Keratinocyte (primary cell): ENCODE results near the gene METTL2B. TPM values are rescaled to one million over a fixed set of nuclear protein-coding genes. Genes with fewer than 3 reads are reported as not detected.
"Not testable (repeated sequence)": the region's sequence is repeated elsewhere in the genome, so short reads cannot be mapped to it uniquely, and the experiment has no call there.

ENCODE experiments used
- DNase-seq: peaks from one replicate; pipeline ENCODE4 v3.0.0-alpha.2; 2011; ENCODE audit warnings: low read depth, missing footprints, low spot score
- FAIRE-seq: peaks from 2 replicates; lab custom pipeline; 2011; peaks lifted over from hg19 to GRCh38; lab: Jason Lieb, UNC
- H2AFZ ChIP-seq: 2 replicates; pipeline ENCODE4 v1.6.0; 2012; ENCODE audit warnings: low read length, control low read depth, inconsistent platforms; ENCODE audit not compliant: control insufficient read depth
- H3K27ac ChIP-seq: 2 replicates; pipeline ENCODE4 v1.5.1; 2011; ENCODE audit warnings: low read length; ENCODE audit not compliant: control insufficient read depth, insufficient read depth
- H3K27me3 ChIP-seq: 3 replicates; pipeline ENCODE4 v1.6.0; 2011; ENCODE audit warnings: low read length; ENCODE audit not compliant: control insufficient read depth, insufficient read depth; ENCODE audit errors: extremely low read depth
- H3K36me3 ChIP-seq, 2 experiments: 2 replicates in 1 of 2; 3 replicates in 1 of 2; pipeline ENCODE4 v1.5.1; 2011; ENCODE audit warnings: low read length in 2 of 2, mild to moderate bottlenecking in 1 of 2; ENCODE audit not compliant: control insufficient read depth in 2 of 2, insufficient read depth in 2 of 2; ENCODE audit errors: extremely low read depth in 1 of 2
- H3K4me1 ChIP-seq: 3 replicates; pipeline ENCODE4 v1.5.1; 2011; ENCODE audit warnings: low read length; ENCODE audit not compliant: control insufficient read depth, insufficient read depth; ENCODE audit errors: extremely low read depth
- H3K4me2 ChIP-seq: 3 replicates; pipeline ENCODE4 v1.6.0; 2011; ENCODE audit warnings: low read depth, low read length; ENCODE audit not compliant: control insufficient read depth, insufficient read depth; ENCODE audit errors: extremely low read depth
- H3K4me3 ChIP-seq, 3 experiments: fragments of 200-600 bp in 1 of 3; sonication (generic) in 1 of 3; 2 replicates in 2 of 3; 3 replicates in 1 of 3; pipeline ENCODE4 v1.5.1; 2011 to 2016; ENCODE audit warnings: low read length in 3 of 3, mild to moderate bottlenecking in 3 of 3, control low read depth in 2 of 3, inconsistent platforms in 1 of 3, low read depth in 1 of 3, mixed read lengths in 1 of 3, mixed run types in 1 of 3, moderate library complexity in 1 of 3; ENCODE audit not compliant: control insufficient read depth in 2 of 3, insufficient read depth in 2 of 3; ENCODE audit errors: extremely low read depth in 1 of 3
- H3K79me2 ChIP-seq: 2 replicates; pipeline ENCODE4 v1.6.0; 2012; ENCODE audit warnings: low read length; ENCODE audit not compliant: control insufficient read depth, insufficient read depth
- H3K9ac ChIP-seq: 3 replicates; pipeline ENCODE4 v1.6.0; 2011; ENCODE audit warnings: low read length; ENCODE audit not compliant: control insufficient read depth, insufficient read depth; ENCODE audit errors: extremely low read depth
- H3K9me1 ChIP-seq: 3 replicates; pipeline ENCODE4 v1.6.0; 2011; ENCODE audit warnings: low read length; ENCODE audit not compliant: control insufficient read depth, insufficient read depth; ENCODE audit errors: extremely low read depth
- H3K9me3 ChIP-seq: 2 replicates; pipeline ENCODE4 v1.5.1; 2012; ENCODE audit warnings: low read depth, low read length; ENCODE audit not compliant: control insufficient read depth
- H4K20me1 ChIP-seq: 3 replicates; pipeline ENCODE4 v1.6.0; 2011; ENCODE audit warnings: low read length; ENCODE audit not compliant: control insufficient read depth, insufficient read depth; ENCODE audit errors: extremely low read depth
- dilution Hi-C: fragments of 300-500 bp; cut with MboI; formaldehyde crosslinking; loops from one replicate; pipeline ENCODE4 v1.7.0; 2020; ENCODE audit warnings: low sequenced_read_pairs; ENCODE audit not compliant: extremely low pct_ligation_motif_present
- polyA plus RNA-seq, 5 experiments: library from polyadenylated mRNA; depleted of rRNA in 3 of 5; stranded (reverse) in 3 of 5; stranded (forward) in 1 of 5; unstranded in 1 of 5; fragments of >200 nt; gene quantifications; 1 replicate in 1 of 5; 2 replicates in 3 of 5; 3 replicates in 1 of 5; pipeline versions ENCODE4 v1.2.1 to v1.2.3, GENCODE V29; 2011 to 2012; ENCODE audit warnings: missing spikeins in 2 of 5, low read depth in 1 of 5, low replicate concordance in 1 of 5

Gene METTL2B
- polyA plus RNA-seq, 1 donor (not counting 4 experiments of a cell fraction or from before 2014, with no cell fraction given), result 30.7 TPM

DNA sequence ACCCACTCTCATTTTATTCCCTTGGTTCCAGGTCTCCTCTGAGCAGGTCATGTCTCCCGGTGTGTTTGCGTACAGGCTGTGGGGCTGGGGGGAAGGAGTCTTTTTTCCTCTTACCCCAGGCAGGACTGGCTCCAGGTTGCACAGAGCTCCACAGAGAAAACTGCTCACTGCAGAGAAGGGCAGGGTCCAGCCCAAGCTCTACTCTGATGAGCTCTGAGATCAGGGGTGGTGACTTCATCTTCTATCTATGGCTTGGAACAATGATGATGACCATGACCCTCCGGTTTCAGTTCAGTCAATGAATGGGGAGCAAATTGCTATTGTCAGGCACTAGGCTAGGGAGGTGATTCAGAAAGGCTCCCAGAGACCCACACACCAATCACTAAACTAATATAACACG lies 49.0 kb downstream of the METTL2B start:
- H4K20me1 ChIP-seq, DNase-seq, H3K4me3 ChIP-seq, H3K9me1 ChIP-seq, H2AFZ ChIP-seq, H3K36me3 ChIP-seq, dilution Hi-C loops, H3K9ac ChIP-seq, H3K27me3 ChIP-seq, FAIRE-seq, H3K9me3 ChIP-seq, H3K79me2 ChIP-seq: not testable (repeated sequence)
- peak overlapping the region; percentile 1 for H3K27ac ChIP-seq
- H3K4me2 ChIP-seq, result peak overlapping the region; percentile 6
- H3K4me1 ChIP-seq, result peaks cover 15% of the 10 kb centered on the region

DNA sequence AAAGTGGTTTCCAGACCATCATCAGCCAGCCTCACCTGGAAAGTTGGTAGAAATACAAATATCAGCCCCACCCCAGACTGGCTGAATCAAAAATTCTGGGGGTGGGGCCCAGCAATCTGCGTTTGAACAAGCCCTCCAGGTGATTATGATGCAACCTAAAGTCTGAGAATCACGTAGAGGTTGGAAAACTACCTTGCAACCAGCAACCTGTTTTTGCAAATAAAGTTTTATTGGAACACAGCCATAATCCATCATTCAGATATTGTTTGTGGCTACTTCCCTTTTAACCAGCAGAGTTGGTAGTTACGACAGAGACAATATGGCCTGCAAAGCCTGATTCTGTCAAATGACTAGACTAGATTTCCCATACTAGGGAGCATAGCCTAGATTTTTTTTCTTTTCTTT lies 49.5 kb downstream of the METTL2B start:
- H3K36me3 ChIP-seq, H3K9me1 ChIP-seq, H3K9ac ChIP-seq, H3K27me3 ChIP-seq, DNase-seq, H3K4me2 ChIP-seq, H3K79me2 ChIP-seq, H2AFZ ChIP-seq, H3K9me3 ChIP-seq, dilution Hi-C loops, H4K20me1 ChIP-seq, H3K4me3 ChIP-seq: not testable (repeated sequence)
- H3K27ac ChIP-seq, result peak overlapping the region; percentile 1
- H3K4me1 ChIP-seq, result peaks cover 15% of the 10 kb centered on the region
- peak; percentile 23 for FAIRE-seq

DNA sequence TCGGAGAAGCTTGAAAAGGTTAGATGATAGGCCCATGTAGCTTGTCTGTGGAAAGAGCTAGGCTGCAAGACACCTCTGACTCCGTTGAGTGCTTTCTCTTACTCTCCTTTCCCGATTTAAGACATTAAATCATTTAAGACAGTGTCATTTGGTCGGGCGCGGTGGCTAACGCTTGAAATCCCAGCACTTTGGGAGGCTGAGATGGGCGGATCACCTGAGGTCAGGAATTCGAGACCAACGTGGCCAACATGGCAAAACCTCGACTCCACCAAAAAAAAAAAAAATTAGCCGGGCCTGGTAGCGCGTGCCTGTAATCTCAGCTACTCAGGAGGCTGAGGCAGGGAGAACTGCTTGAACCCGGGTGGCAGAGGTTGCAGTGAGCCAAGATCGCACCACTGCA lies 52.6 kb downstream of the METTL2B start:
- FAIRE-seq, H3K27me3 ChIP-seq, H3K9ac ChIP-seq, H3K9me3 ChIP-seq, H3K27ac ChIP-seq, dilution Hi-C loops, H3K9me1 ChIP-seq, H4K20me1 ChIP-seq, H3K36me3 ChIP-seq, H3K4me3 ChIP-seq, DNase-seq, H3K4me2 ChIP-seq, H2AFZ ChIP-seq: not testable (repeated sequence)
- H3K4me1 ChIP-seq, result peaks cover 14% of the 10 kb centered on the region
- H3K79me2 ChIP-seq, result peaks cover 20% of the 10 kb centered on the region

DNA sequence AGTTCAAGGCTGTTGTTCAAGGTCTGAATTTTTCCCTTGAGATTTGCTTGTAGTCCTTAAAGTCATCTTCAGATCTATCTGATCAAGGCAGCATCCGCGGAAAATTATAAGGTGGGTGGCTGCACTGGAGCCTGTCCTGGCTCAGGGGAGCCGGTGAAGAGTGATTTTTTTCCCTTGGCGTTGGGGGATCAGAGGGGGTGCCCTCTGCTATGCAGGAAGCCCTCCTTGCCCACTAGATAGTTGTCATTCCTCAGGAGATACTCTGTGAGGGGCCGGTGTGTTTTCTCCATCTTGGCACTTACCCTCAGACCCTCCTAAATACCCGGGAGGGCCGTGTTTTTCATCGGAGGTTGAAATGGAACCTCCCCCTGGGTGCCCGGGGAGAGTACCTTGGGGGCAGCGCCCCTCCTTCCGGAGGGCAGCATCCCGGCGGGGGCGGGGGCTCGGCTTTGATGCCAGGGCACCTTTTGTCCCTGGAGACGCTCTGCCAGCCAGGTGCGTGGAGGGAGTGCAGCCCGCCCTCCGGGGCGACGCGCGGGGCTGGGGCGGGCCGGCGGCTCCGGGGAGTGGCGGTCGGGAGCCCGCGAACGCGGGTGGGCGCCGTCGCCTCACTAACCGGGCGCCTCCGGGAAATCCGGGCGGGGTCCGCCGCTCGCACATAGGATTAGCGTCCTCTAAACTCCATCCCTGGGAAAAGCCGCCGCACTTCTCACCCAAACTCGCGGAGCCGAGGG lies 53.7 kb downstream of the METTL2B start:
- Histone ChIP-seq H2AFZ (peak overlapping the region; percentile 22), H3K79me2 (peaks cover 28% of the 10 kb centered on the region), H3K27ac (peak overlapping the region; percentile 52), H3K4me3 (peak overlapping the region; percentile 60 to 66 (median 61)), H3K4me1 (peaks cover 14% of the 10 kb centered on the region), H3K9ac (peak overlapping the region; percentile 92), H3K4me2 (peak overlapping the region; percentile 75)
- H3K9me3 ChIP-seq, H3K9me1 ChIP-seq, H4K20me1 ChIP-seq, H3K27me3 ChIP-seq, dilution Hi-C loops, DNase-seq, FAIRE-seq, H3K36me3 ChIP-seq: not testable (repeated sequence)
